HG03066 (cell line): ENCODE measurements around the gene SEC14L1.
"Not testable (repeated sequence)": the region's sequence is repeated elsewhere in the genome, so short reads cannot be mapped to it uniquely, and the experiment has no call there.

ENCODE experiments used
- ATAC-seq: cut with Tn5 transposase; IDR thresholded peaks from one replicate; pipeline ENCODE4 v1.9.1; 2021; ENCODE audit warnings: low read depth; ENCODE audit not compliant: unreplicated experiment

The SEC14L1 gene

GRCh38 chr17:77140878-77141767, at the start of gene SEC14L1:
Gene SEC14L1, plus strand, starts transcription at chr17:77140969. Its CDS starts 2,628 bp downstream, at chr17:77143597.
- ATAC-seq, result peak; percentile 33

- ATAC-seq, result no peak
Observed at GRCh38 chr17:77092025-77092424, 48.7 kb upstream of the SEC14L1 start.

GRCh38 chr17:77095461-77095860, 45.3 kb upstream of the SEC14L1 start:
- ATAC-seq, result no peak

- ATAC-seq, result no peak
Observed at GRCh38 chr17:77096570-77097214, 44.1 kb upstream of the SEC14L1 start.

GRCh38 chr17:77097631-77098180, 43.1 kb upstream of the SEC14L1 start:
- no peak for ATAC-seq

GRCh38 chr17:77098884-77099545, 41.8 kb upstream of the SEC14L1 start:
- ATAC-seq, result no peak

GRCh38 chr17:77099997-77100396, 40.8 kb upstream of the SEC14L1 start:
- ATAC-seq, result no peak

- ATAC-seq, result no peak
Observed at GRCh38 chr17:77101521-77102410, 39.0 kb upstream of the SEC14L1 start.

GRCh38 chr17:77102411-77103134, 38.2 kb upstream of the SEC14L1 start:
- not testable (repeated sequence) for ATAC-seq

- no peak for ATAC-seq
Observed at GRCh38 chr17:77105706-77106105, 35.1 kb upstream of the SEC14L1 start.

- ATAC-seq, result no peak
Observed at GRCh38 chr17:77106874-77107358, 33.9 kb upstream of the SEC14L1 start.

GRCh38 chr17:77107506-77108433, 33.0 kb upstream of the SEC14L1 start:
- no peak for ATAC-seq

GRCh38 chr17:77109159-77109759, 31.5 kb upstream of the SEC14L1 start:
- no peak for ATAC-seq

GRCh38 chr17:77109764-77110359, 30.9 kb upstream of the SEC14L1 start:
- no peak for ATAC-seq

- not testable (repeated sequence) for ATAC-seq
Observed at GRCh38 chr17:77111165-77111933, 29.4 kb upstream of the SEC14L1 start.

GRCh38 chr17:77111934-77112296, 28.9 kb upstream of the SEC14L1 start:
- ATAC-seq, result no peak

GRCh38 chr17:77115510-77115909, 25.3 kb upstream of the SEC14L1 start:
- no peak for ATAC-seq
